Measurements from ENCODE around the gene ZNF764.
"Not testable (repeated sequence)": the region's sequence is repeated elsewhere in the genome, so short reads cannot be mapped to it uniquely, and the experiment has no call there.

The ZNF764 gene

GRCh38 chr16:30548416-30549253 is 9.5 kb downstream of the ZNF764 start:
- DNase-seq (ENCODE audit: low read depth), result no peak

GRCh38 chr16:30546115-30546514 is 12.1 kb downstream of the ZNF764 start:
- no peak for DNase-seq (ENCODE audit: low read depth)

GRCh38 chr16:30543067-30543466 is 15.1 kb downstream of the ZNF764 start:
- no peak for DNase-seq (ENCODE audit: low read depth)

- DNase-seq (ENCODE audit: low read depth), result no peak
Measured at GRCh38 chr16:30541502-30542329, 16.5 kb downstream of the ZNF764 start.

- DNase-seq (ENCODE audit: low read depth), result not testable (repeated sequence)
Measured at GRCh38 chr16:30540916-30541464, 17.2 kb downstream of the ZNF764 start.

- not testable (repeated sequence) for DNase-seq (ENCODE audit: low read depth)
Measured at GRCh38 chr16:30539986-30540526, 18.1 kb downstream of the ZNF764 start.

- DNase-seq (ENCODE audit: low read depth), result no peak
Measured at GRCh38 chr16:30539000-30539964, 18.9 kb downstream of the ZNF764 start.

- DNase-seq (ENCODE audit: low read depth), result not testable (repeated sequence)
Measured at GRCh38 chr16:30536391-30537024, 21.7 kb downstream of the ZNF764 start.

GRCh38 chr16:30535777-30536190 is 22.4 kb downstream of the ZNF764 start:
- peak; percentile 62 for DNase-seq (ENCODE audit: low read depth)

- no peak for DNase-seq (ENCODE audit: low read depth)
Measured at GRCh38 chr16:30535106-30535776, 22.9 kb downstream of the ZNF764 start.

GRCh38 chr16:30534368-30535105 is 23.6 kb downstream of the ZNF764 start, which contains the start of gene ZNF747:
Gene ZNF747, minus strand, starts transcription at chr16:30534858. Its CDS starts 179 bp downstream, at chr16:30534679.
- peak; percentile 63 for DNase-seq (ENCODE audit: low read depth)

GRCh38 chr16:30533748-30534367 is 24.3 kb downstream of the ZNF764 start:
- DNase-seq (ENCODE audit: low read depth), result no peak

- DNase-seq (ENCODE audit: low read depth), result no peak
Measured at GRCh38 chr16:30533146-30533522, 25.0 kb downstream of the ZNF764 start.

GRCh38 chr16:30532285-30533145 is 25.7 kb downstream of the ZNF764 start:
- DNase-seq (ENCODE audit: low read depth), result no peak

- no peak for DNase-seq (ENCODE audit: low read depth)
Measured at GRCh38 chr16:30530163-30531037, 27.8 kb downstream of the ZNF764 start.

- no peak for DNase-seq (ENCODE audit: low read depth)
Measured at GRCh38 chr16:30528799-30529457, 29.2 kb downstream of the ZNF764 start.
